A549 (cell line): Measurements from ENCODE around the gene OAS1. TPM values are rescaled to one million over a fixed set of nuclear protein-coding genes. Genes with fewer than 3 reads are reported as not detected.

Source experiments
- ATAC-seq, 2 experiments: fragments of 200-7000 bp in 1 of 2; fragments of >200 bp in 1 of 2; cut with Nextera tagmentation in 1 of 2; cut with Tn5 transposase in 1 of 2; 3 replicates each; pipeline versions ENCODE4 v1.8.0 to v1.9.1; 2018 to 2020; ENCODE audit warnings: mild to moderate bottlenecking in 1 of 2, moderate library complexity in 1 of 2
- CTCF ChIA-PET: fragments of 300-600 bp; sonication (Branson Sonifier 250); formaldehyde crosslinking; extraction: SDS; loops from one replicate; lab custom pipeline; 2021; ENCODE audit warnings: antibody characterized with exemption, inconsistent platforms; lab: Yijun Ruan, JAX
- POLR2A ChIA-PET: fragments of 350-600 bp; formaldehyde crosslinking; extraction: SDS; loops from one replicate; lab custom pipeline; 2021; ENCODE audit warnings: antibody characterized with exemption, inconsistent platforms; lab: Yijun Ruan, JAX
- DNase-seq, 2 experiments: peaks; one replicate each; pipeline versions ENCODE4 v3.0.0 to v3.0.0-alpha.2; 2011 to 2016; ENCODE audit warnings: low read depth in 1 of 2, low spot score in 1 of 2
- FAIRE-seq: peaks from 2 replicates; lab custom pipeline; 2011; peaks lifted over from hg19 to GRCh38; lab: Jason Lieb, UNC
- H3K27ac ChIP-seq, 2 experiments: fragments of >200 bp; sonication (Bioruptor Twin); formaldehyde crosslinking; 3 replicates each; pipeline ENCODE4 v1.5.1; 2016 to 2017
- H3K4me1 ChIP-seq: fragments of >200 bp; sonication (Bioruptor Twin); formaldehyde crosslinking; 3 replicates; pipeline ENCODE4 v1.6.1; 2016
- H3K4me2 ChIP-seq: fragments of >200 bp; sonication (Bioruptor Twin); formaldehyde crosslinking; 3 replicates; pipeline ENCODE4 v1.6.1; 2016
- H3K4me3 ChIP-seq: fragments of >200 bp; sonication (Bioruptor Twin); formaldehyde crosslinking; 3 replicates; pipeline ENCODE4 v1.5.1; 2016
- H3K9me3 ChIP-seq: fragments of >200 bp; sonication (Bioruptor Twin); formaldehyde crosslinking; 3 replicates; pipeline ENCODE4 v1.6.1; 2016
- CHD4 ChIP-seq: fragments of 200-600 bp; sonication (generic); IDR thresholded peaks from 2 replicates; pipeline ENCODE4 v1.6.1; 2016; ENCODE audit warnings: antibody characterized with exemption, mild to moderate bottlenecking, borderline replicate concordance
- FOSB ChIP-seq: fragments of 250-450 bp; sonication (Bioruptor Pico); IDR thresholded peaks from 2 replicates; pipeline ENCODE4 v1.5.0; 2020; ENCODE audit warnings: mild to moderate bottlenecking, moderate library complexity
- FOSL2 ChIP-seq, 2 experiments: fragments of 450-650 bp in 1 of 2; fragments of >200 bp in 1 of 2; sonication (Bioruptor Twin) in 1 of 2; formaldehyde crosslinking; IDR thresholded peaks; 2 replicates each; pipeline versions ENCODE4 v1.5.0 to v1.6.1; 2016 to 2020; ENCODE audit warnings: mild to moderate bottlenecking in 1 of 2, moderate library complexity in 1 of 2
- HEYL ChIP-seq: fragments of 250-450 bp; sonication (Bioruptor Pico); IDR thresholded peaks from 2 replicates; pipeline ENCODE4 v1.8.0; 2021; ENCODE audit warnings: mild to moderate bottlenecking, moderate library complexity
- HOXB5 ChIP-seq: fragments of 250-450 bp; sonication (Bioruptor Pico); IDR thresholded peaks from 2 replicates; pipeline ENCODE4 v1.5.0; 2020; ENCODE audit warnings: mild to moderate bottlenecking, moderate library complexity
- JUN ChIP-seq, 2 experiments: fragments of >200 bp; sonication (Bioruptor Twin); formaldehyde crosslinking; IDR thresholded peaks; 2 replicates in 1 of 2; 3 replicates in 1 of 2; pipeline ENCODE4 v1.6.1; 2016 to 2017
- KDM1A ChIP-seq: fragments of 200-600 bp; sonication (generic); IDR thresholded peaks from 2 replicates; pipeline ENCODE4 v1.6.1; 2016; ENCODE audit warnings: low read depth, mild to moderate bottlenecking
- NFE2L2 ChIP-seq: fragments of 150-350 bp; conservative IDR thresholded peaks from 2 replicates; pipeline ENCODE4 v1.6.1; 2014; ENCODE audit warnings: low read length
- RAD21 ChIP-seq, 2 experiments: fragments of >200 bp in 1 of 2; sonication (Bioruptor Twin) in 1 of 2; formaldehyde crosslinking in 1 of 2; IDR thresholded peaks in 1 of 2; conservative IDR thresholded peaks in 1 of 2; 2 replicates in 1 of 2; 3 replicates in 1 of 2; pipeline ENCODE4 v1.6.1; 2012 to 2018; ENCODE audit warnings: inconsistent platforms in 1 of 2
- RARB ChIP-seq: fragments of 250-450 bp; sonication (Bioruptor Pico); IDR thresholded peaks from 2 replicates; pipeline ENCODE4 v1.8.0; 2021; ENCODE audit warnings: mild to moderate bottlenecking, moderate library complexity
- RFX5 ChIP-seq: fragments of 450-650 bp; IDR thresholded peaks from 2 replicates; pipeline ENCODE4 v1.7.1; 2014; ENCODE audit warnings: antibody characterized with exemption, mild to moderate bottlenecking, moderate library complexity
- SMC3 ChIP-seq: fragments of >200 bp; sonication (Bioruptor Twin); formaldehyde crosslinking; IDR thresholded peaks from 3 replicates; pipeline ENCODE4 v1.6.1; 2018; ENCODE audit warnings: inconsistent platforms
- ZC3H11A ChIP-seq: fragments of 450-650 bp; IDR thresholded peaks from 2 replicates; pipeline ENCODE4 v1.6.1; 2014; ENCODE audit warnings: antibody characterized with exemption, mild to moderate bottlenecking
- ZNF302 ChIP-seq: fragments of 250-450 bp; sonication (Bioruptor Pico); IDR thresholded peaks from 2 replicates; pipeline ENCODE4 v1.9.0; 2021; ENCODE audit warnings: inconsistent platforms, mild to moderate bottlenecking, moderate library complexity
- ZSCAN20 ChIP-seq: fragments of 250-450 bp; sonication (Bioruptor Pico); IDR thresholded peaks from 2 replicates; pipeline ENCODE4 v1.8.0; 2022; ENCODE audit warnings: mild to moderate bottlenecking, moderate library complexity
- WGBS: methylation state at CpG from one replicate; pipeline ENCODE4 v1.1.6; 2017; ENCODE audit errors: missing lambda C conversion rate; 5-methylcytosine and 5-hydroxymethylcytosine counted together
- polyA plus RNA-seq, 4 experiments: library from polyadenylated mRNA; depleted of rRNA in 3 of 4; stranded (reverse); fragments of >200 nt; fragmentation: RNase III in 1 of 4; extraction: RNeasy Plus Mini Kit Qiagen cat#74134 plus additional on column Dnase treatment in 1 of 4; gene quantifications; 2 replicates in 3 of 4; 3 replicates in 1 of 4; pipeline ENCODE4 v1.2.3, GENCODE V29; 2011 to 2017
- TF ChIP-seq, protein P1 (sequence below): fragments of 450-650 bp; IDR thresholded peaks from 2 replicates; pipeline ENCODE4 v1.6.1; 2014; ENCODE audit warnings: antibody characterized with exemption
- TF ChIP-seq, protein P2 (sequence below): fragments of >200 bp; sonication (Bioruptor Twin); formaldehyde crosslinking; IDR thresholded peaks from 3 replicates; pipeline ENCODE4 v1.5.1; 2016

OAS1 gene
- polyA plus RNA-seq, 2 of the 4 experiments (the other 2 are of a cell fraction): 52.8 to 63.6 TPM

DNA sequence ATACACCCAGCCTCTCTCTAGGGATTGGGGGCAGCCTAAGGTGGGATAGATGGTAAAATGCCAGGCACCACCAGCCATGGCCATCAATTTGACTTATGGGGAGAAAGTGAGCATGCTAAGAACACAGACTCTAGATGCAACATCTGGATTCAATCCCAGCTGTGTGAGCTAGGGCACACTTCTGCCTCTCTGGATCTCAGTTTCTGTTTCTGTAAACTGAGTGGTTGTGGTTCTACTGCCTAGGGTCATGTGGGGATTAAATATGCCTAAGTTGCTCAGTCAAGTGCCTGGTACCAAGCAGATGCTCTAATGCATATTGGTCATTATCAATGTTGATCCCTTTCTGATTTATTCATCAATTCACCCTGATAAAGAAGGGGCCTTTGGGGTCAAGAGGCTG is 12.6 kb upstream of the OAS1 start (continued):
- no peak for TF ChIP-seq FOSL2 (IDR thresholded peaks at IDR 0.05)
- no peak for TF ChIP-seq FOSL2 (CRISPR knock-in tag; IDR thresholded peaks at IDR 0.05)
- TF ChIP-seq ZNF302 (CRISPR knock-in tag): no peak
- TF ChIP-seq FOSB: no peak
- TF ChIP-seq, all 56 proteins: peak for 0

DNA sequence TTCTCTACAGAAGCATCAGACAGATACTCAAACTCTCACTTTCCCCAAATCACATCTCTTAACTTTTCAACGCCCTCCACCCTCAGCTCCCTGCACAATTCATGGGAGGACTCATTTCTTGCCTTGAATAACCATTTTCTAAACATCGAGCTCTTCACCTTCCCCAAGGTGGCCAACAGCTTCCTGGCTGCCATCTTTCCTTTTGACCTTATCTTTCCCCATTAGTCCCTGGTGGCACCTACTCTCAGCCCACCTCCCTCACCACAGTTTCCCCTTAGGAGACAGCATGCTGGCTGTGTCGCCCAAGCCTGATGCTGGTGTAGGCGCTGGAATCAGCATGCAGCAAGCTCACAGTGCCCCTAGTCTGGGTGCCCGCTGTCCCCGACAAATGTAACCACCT is 8.4 kb upstream of the OAS1 start:
- Histone ChIP-seq H3K4me2 (no peak overlapping the region), H3K9me3 (no peaks in the 10 kb centered on the region), H3K27ac (no peak overlapping the region)
- DNase-seq: no peak
- CTCF ChIA-PET: interaction anchor here (0.9 to 1.5 kb wide), 4 partner anchors 9 to 132 kb away, joined by 3 to 5 read pairs (median 4); no protein-coding TSS in a partner anchor
- TF ChIP-seq JUN (IDR thresholded peaks at IDR 0.05): no peak
- no peak for TF ChIP-seq HOXB5 (CRISPR knock-in tag)
- no peak for TF ChIP-seq HEYL (CRISPR knock-in tag)
- no peak for TF ChIP-seq CHD4
- TF ChIP-seq KDM1A: no peak
- no peak for TF ChIP-seq RARB (CRISPR knock-in tag)
- TF ChIP-seq, protein P1, sequence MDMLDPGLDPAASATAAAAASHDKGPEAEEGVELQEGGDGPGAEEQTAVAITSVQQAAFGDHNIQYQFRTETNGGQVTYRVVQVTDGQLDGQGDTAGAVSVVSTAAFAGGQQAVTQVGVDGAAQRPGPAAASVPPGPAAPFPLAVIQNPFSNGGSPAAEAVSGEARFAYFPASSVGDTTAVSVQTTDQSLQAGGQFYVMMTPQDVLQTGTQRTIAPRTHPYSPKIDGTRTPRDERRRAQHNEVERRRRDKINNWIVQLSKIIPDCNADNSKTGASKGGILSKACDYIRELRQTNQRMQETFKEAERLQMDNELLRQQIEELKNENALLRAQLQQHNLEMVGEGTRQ: no peak
- TF ChIP-seq, all 56 proteins: peak for 0
- WGBS: 81% methylated on average over 6 of the region's 6 CpGs
- POLR2A ChIA-PET: no interaction called here
- Histone ChIP-seq H3K4me1 (peaks cover 22% of the 10 kb centered on the region), H3K4me3 (no peak overlapping the region)
- ATAC-seq (no peak), FAIRE-seq (no peak)

DNA sequence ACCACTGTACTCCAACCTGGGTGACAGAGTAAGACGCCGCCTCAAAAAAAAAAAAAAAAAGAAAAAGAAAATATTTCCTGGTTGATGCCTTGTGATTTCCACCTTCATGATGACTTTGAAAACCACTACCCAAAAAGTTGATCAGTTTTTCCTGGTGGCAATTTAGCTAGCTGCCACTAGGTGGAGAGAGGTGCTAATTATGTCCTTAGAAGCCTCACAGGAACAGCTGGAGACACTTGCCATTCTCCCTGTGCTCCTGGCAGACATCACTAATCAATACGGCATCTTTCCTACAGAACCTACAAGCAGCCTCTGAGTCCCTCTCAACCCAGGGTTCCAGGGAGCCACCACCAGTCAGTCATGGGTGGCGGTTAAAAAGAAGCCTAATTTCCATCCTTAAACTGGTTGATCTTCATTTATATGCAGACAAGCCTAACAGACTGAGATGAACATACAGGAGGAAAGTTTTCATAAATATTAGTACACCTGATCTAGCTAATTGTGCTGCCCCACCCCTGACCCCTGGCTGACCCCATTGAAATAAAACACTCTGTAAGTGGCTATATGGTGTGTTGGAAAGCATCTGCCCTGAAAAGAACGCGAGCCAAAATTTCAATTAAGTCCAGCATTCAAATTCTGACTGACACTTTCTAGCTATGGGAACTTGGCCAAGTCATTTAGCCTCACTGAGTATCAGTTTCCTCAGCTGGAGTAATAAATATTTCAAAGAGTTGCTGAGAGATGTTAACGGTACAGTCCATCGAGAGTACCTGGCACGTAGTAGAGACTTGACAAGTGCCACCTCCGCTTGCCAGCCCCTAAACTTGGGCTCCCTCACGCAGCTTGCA is 6.2 kb upstream of the OAS1 start:
- H3K4me2 ChIP-seq: no peak overlapping the region
- WGBS: 80% methylated on average over 11 of the region's 11 CpGs
- ATAC-seq: peak; percentile 35 to 63; a peak in 3 of 6 replicates
- peaks cover 43% of the 10 kb centered on the region for H3K4me1 ChIP-seq
- TF ChIP-seq NFE2L2: no peak
- no peak for TF ChIP-seq ZSCAN20 (CRISPR knock-in tag)
- TF ChIP-seq, protein P2, sequence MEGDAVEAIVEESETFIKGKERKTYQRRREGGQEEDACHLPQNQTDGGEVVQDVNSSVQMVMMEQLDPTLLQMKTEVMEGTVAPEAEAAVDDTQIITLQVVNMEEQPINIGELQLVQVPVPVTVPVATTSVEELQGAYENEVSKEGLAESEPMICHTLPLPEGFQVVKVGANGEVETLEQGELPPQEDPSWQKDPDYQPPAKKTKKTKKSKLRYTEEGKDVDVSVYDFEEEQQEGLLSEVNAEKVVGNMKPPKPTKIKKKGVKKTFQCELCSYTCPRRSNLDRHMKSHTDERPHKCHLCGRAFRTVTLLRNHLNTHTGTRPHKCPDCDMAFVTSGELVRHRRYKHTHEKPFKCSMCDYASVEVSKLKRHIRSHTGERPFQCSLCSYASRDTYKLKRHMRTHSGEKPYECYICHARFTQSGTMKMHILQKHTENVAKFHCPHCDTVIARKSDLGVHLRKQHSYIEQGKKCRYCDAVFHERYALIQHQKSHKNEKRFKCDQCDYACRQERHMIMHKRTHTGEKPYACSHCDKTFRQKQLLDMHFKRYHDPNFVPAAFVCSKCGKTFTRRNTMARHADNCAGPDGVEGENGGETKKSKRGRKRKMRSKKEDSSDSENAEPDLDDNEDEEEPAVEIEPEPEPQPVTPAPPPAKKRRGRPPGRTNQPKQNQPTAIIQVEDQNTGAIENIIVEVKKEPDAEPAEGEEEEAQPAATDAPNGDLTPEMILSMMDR: peak; percentile 67
- TF ChIP-seq FOSL2 (IDR thresholded peaks at IDR 0.05): no peak
- no peak for TF ChIP-seq FOSL2 (CRISPR knock-in tag; IDR thresholded peaks at IDR 0.05)
- TF ChIP-seq SMC3: peak; percentile 53
- TF ChIP-seq RFX5: no peak
- peak; percentile 57 to 75 for TF ChIP-seq RAD21 (conservative IDR thresholded peaks at IDR 0.05 in 1 of 2, IDR thresholded peaks at IDR 0.05 in 1 of 2)
- POLR2A ChIA-PET: interaction anchor here (0.7 kb wide), 2 partner anchors 231 to 363 kb away, joined by 3 to 7 read pairs; no protein-coding TSS in a partner anchor
- DNase-seq: peak; percentile 61 to 79
- FAIRE-seq: peak; percentile 43
- peak overlapping the region in 1 of 2 experiments; percentile 13; a peak in 2 of 6 replicates for H3K27ac ChIP-seq
- CTCF ChIA-PET: interaction anchor here (0.6 to 2.1 kb wide), 25 partner anchors 11 to 442 kb away, joined by 3 to 15 read pairs (median 4); no protein-coding TSS in a partner anchor
- H3K9me3 ChIP-seq: no peaks in the 10 kb centered on the region
- H3K4me3 ChIP-seq: no peak overlapping the region

DNA sequence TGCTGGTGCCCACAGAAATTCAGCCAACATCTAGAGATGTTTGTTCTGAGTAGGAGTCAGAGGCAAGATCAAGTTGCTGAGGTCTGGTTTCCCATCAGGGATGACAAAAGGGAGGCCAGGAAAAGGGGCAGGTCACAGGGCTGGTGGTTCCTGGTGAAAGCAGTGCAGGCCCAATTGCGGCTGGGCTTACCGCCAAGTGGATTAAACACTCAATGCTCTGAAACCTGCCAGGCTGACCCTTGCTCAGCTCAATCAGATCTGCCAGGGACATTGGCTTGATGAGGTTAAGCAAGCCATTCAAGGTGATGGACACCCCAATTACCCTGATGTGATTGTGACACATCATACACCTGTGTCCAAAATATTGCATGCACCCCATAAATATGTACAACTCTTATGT is 5.5 kb upstream of the OAS1 start:
- FAIRE-seq: no peak
- H3K27ac ChIP-seq: peak overlapping the region in 1 of 2 experiments; percentile 13; a peak in 2 of 6 replicates

More for the DNA sequence above, 5.5 kb upstream of the OAS1 start:
- CTCF ChIA-PET: interaction anchor here (0.6 to 2.1 kb wide), 18 partner anchors 10 to 443 kb away, joined by 3 to 15 read pairs (median 4); no protein-coding TSS in a partner anchor
- 94% methylated on average over 2 of the region's 2 CpGs for WGBS
- no peak overlapping the region for H3K4me2 ChIP-seq
- H3K4me1 ChIP-seq: peaks cover 50% of the 10 kb centered on the region
- no peak for ATAC-seq
- no peak for TF ChIP-seq ZC3H11A
- TF ChIP-seq, all 56 proteins: peak for 0
- Histone ChIP-seq H3K4me3 (no peak overlapping the region), H3K9me3 (no peaks in the 10 kb centered on the region)
- DNase-seq: no peak
- POLR2A ChIA-PET: no interaction called here
